ENCODE measurements around the gene ADRA2C.

Gene ADRA2C

GRCh38 chr4:3733195-3733594 lies 33.0 kb upstream of the ADRA2C start:
- DNase-seq (ENCODE audit: low read depth), result no peak

- no peak for DNase-seq (ENCODE audit: low read depth)
These were observed 31.0 kb upstream of the ADRA2C start for GRCh38 chr4:3735196-3735595.

GRCh38 chr4:3736290-3736689 lies 29.9 kb upstream of the ADRA2C start:
- DNase-seq (ENCODE audit: low read depth), result no peak

- no peak for DNase-seq (ENCODE audit: low read depth)
These were observed 29.4 kb upstream of the ADRA2C start for GRCh38 chr4:3736806-3737205.

- DNase-seq (ENCODE audit: low read depth), result no peak
These were observed 26.6 kb upstream of the ADRA2C start for GRCh38 chr4:3739577-3739976.

GRCh38 chr4:3740256-3740655 lies 25.9 kb upstream of the ADRA2C start:
- no peak for DNase-seq (ENCODE audit: low read depth)

GRCh38 chr4:3741217-3742011 lies 24.8 kb upstream of the ADRA2C start:
- no peak for DNase-seq (ENCODE audit: low read depth)

- no peak for DNase-seq (ENCODE audit: low read depth)
These were observed 23.6 kb upstream of the ADRA2C start for GRCh38 chr4:3742610-3743009.

- no peak for DNase-seq (ENCODE audit: low read depth)
These were observed 22.0 kb upstream of the ADRA2C start for GRCh38 chr4:3744232-3744631.

- no peak for DNase-seq (ENCODE audit: low read depth)
These were observed 21.3 kb upstream of the ADRA2C start for GRCh38 chr4:3744901-3745300.

GRCh38 chr4:3745886-3746656 lies 20.1 kb upstream of the ADRA2C start:
- DNase-seq (ENCODE audit: low read depth), result no peak

GRCh38 chr4:3746701-3747580 lies 19.2 kb upstream of the ADRA2C start:
- DNase-seq (ENCODE audit: low read depth), result no peak

- no peak for DNase-seq (ENCODE audit: low read depth)
These were observed 18.6 kb upstream of the ADRA2C start for GRCh38 chr4:3747581-3747904.

GRCh38 chr4:3748136-3748898 lies 17.9 kb upstream of the ADRA2C start:
- DNase-seq (ENCODE audit: low read depth), result no peak

- DNase-seq (ENCODE audit: low read depth), result no peak
These were observed 17.1 kb upstream of the ADRA2C start for GRCh38 chr4:3749081-3749480.

- DNase-seq (ENCODE audit: low read depth), result no peak
These were observed 15.9 kb upstream of the ADRA2C start for GRCh38 chr4:3750334-3750733.

GRCh38 chr4:3752022-3752421 lies 14.2 kb upstream of the ADRA2C start:
- no peak for DNase-seq (ENCODE audit: low read depth)

- no peak for DNase-seq (ENCODE audit: low read depth)
These were observed 12.3 kb upstream of the ADRA2C start for GRCh38 chr4:3753726-3754412.

GRCh38 chr4:3756343-3757059 lies 9.7 kb upstream of the ADRA2C start:
- DNase-seq (ENCODE audit: low read depth), result no peak

- no peak for DNase-seq (ENCODE audit: low read depth)
These were observed 6.9 kb upstream of the ADRA2C start for GRCh38 chr4:3759236-3759635.

GRCh38 chr4:3760346-3760745 lies 5.8 kb upstream of the ADRA2C start:
- no peak for DNase-seq (ENCODE audit: low read depth)
